Epithelial cell of proximal tubule (primary cell): ENCODE results near the gene PPP1R1C. TPM values are rescaled to one million over a fixed set of nuclear protein-coding genes. Genes with fewer than 3 reads are reported as not detected.

Experiments used
- total RNA-seq: library from RNA; depleted of rRNA; stranded (reverse); fragments of >200 nt; gene quantifications from 2 replicates; pipeline ENCODE4 v1.2.3, GENCODE V29; 2015

PPP1R1C gene
- total RNA-seq, 1 donor from 2014 or later, result 0.35 TPM

Other genes with a start within 250 kb of the PPP1R1C start
- gene ITPRID2, start 94.1 kb upstream of the PPP1R1C start, total RNA-seq, result 95.4 and 112 TPM in 2 replicates